ENCODE measurements around the gene SHB. TPM values are rescaled to one million over a fixed set of nuclear protein-coding genes. Genes with fewer than 3 reads are reported as not detected.

SHB gene
- total RNA-seq, 1 donor from 2014 or later, result 16.7 TPM

GRCh38 chr9:37920471-37921167 is 148.4 kb downstream of the SHB start:
- peaks cover 10% of the 10 kb centered on the region for H3K4me1 Mint-ChIP-seq (ENCODE audit: unreplicated experiment)
- peaks cover 9% of the 10 kb centered on the region for H3K36me3 Mint-ChIP-seq (ENCODE audit: unreplicated experiment)
- no peak overlapping the region for H3K4me3 Mint-ChIP-seq (ENCODE audit: unreplicated experiment)
- no peak overlapping the region for H3K27ac Mint-ChIP-seq (ENCODE audit: unreplicated experiment)
- no peak for DNase-seq (ENCODE audit: extremely low spot score, unreplicated experiment)
- TF ChIP-seq, protein P1, sequence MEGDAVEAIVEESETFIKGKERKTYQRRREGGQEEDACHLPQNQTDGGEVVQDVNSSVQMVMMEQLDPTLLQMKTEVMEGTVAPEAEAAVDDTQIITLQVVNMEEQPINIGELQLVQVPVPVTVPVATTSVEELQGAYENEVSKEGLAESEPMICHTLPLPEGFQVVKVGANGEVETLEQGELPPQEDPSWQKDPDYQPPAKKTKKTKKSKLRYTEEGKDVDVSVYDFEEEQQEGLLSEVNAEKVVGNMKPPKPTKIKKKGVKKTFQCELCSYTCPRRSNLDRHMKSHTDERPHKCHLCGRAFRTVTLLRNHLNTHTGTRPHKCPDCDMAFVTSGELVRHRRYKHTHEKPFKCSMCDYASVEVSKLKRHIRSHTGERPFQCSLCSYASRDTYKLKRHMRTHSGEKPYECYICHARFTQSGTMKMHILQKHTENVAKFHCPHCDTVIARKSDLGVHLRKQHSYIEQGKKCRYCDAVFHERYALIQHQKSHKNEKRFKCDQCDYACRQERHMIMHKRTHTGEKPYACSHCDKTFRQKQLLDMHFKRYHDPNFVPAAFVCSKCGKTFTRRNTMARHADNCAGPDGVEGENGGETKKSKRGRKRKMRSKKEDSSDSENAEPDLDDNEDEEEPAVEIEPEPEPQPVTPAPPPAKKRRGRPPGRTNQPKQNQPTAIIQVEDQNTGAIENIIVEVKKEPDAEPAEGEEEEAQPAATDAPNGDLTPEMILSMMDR (IDR thresholded peaks at IDR 0.05), result no peak
- H3K27me3 Mint-ChIP-seq (ENCODE audit: unreplicated experiment), result no peaks in the 10 kb centered on the region
- no peaks in the 10 kb centered on the region for H3K9me3 Mint-ChIP-seq (ENCODE audit: unreplicated experiment)

GRCh38 chr9:37919956-37920335 is 149.1 kb downstream of the SHB start:
- Mint-ChIP-seq H3K27ac (ENCODE audit: unreplicated experiment) (no peak overlapping the region), H3K4me3 (ENCODE audit: unreplicated experiment) (no peak overlapping the region), H3K27me3 (ENCODE audit: unreplicated experiment) (no peaks in the 10 kb centered on the region), H3K36me3 (ENCODE audit: unreplicated experiment) (peaks cover 9% of the 10 kb centered on the region), H3K9me3 (ENCODE audit: unreplicated experiment) (no peaks in the 10 kb centered on the region), H3K4me1 (ENCODE audit: unreplicated experiment) (peaks cover 12% of the 10 kb centered on the region)
- no peak for DNase-seq (ENCODE audit: extremely low spot score, unreplicated experiment)
- TF ChIP-seq, protein P1 (IDR thresholded peaks at IDR 0.05), result no peak

DNA sequence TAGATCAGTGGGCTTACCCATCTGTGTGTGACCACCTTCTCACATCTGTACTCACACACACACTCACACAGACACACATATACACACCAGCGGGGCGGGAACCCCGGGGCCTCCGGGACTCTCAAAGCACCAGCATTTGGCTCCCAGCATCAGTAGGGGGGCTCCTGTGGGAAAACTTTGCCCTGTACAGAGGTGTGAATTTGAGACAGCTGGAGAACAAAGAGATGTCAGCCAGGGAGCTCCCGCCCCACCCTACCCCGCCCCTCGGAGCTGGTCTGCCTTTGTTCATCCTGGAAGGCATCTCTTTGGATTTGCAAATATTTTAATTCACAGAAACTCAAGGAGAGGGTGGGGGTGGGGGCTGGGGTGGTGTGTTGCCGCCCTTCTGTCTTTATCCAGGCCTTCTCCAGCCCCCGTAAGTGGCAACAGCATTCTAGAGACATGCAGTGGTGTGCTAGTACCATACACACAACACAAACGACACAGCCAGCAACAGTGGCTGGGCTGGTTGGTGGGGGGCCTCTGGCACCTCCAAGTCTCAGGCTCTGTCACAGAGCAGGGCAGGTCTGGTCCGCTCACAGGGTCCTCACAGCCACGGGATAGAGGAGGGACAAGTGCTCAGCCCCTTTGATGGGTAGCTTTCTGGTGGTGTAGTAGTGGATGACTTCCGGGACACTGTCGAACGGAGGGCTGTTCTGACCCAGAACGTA is 149.6 kb downstream of the SHB start:
- H3K27me3 Mint-ChIP-seq (ENCODE audit: unreplicated experiment), result no peaks in the 10 kb centered on the region
- peaks cover 12% of the 10 kb centered on the region for H3K4me1 Mint-ChIP-seq (ENCODE audit: unreplicated experiment)
- peaks cover 9% of the 10 kb centered on the region for H3K36me3 Mint-ChIP-seq (ENCODE audit: unreplicated experiment)
- TF ChIP-seq, protein P1 (IDR thresholded peaks at IDR 0.05), result no peak
- no peak overlapping the region for H3K27ac Mint-ChIP-seq (ENCODE audit: unreplicated experiment)
- no peak overlapping the region for H3K4me3 Mint-ChIP-seq (ENCODE audit: unreplicated experiment)
- H3K9me3 Mint-ChIP-seq (ENCODE audit: unreplicated experiment), result no peaks in the 10 kb centered on the region
- DNase-seq (ENCODE audit: extremely low spot score, unreplicated experiment), result no peak

- Mint-ChIP-seq H3K4me3 (ENCODE audit: unreplicated experiment) (no peak overlapping the region), H3K36me3 (ENCODE audit: unreplicated experiment) (peaks cover 9% of the 10 kb centered on the region), H3K4me1 (ENCODE audit: unreplicated experiment) (peaks cover 14% of the 10 kb centered on the region), H3K27ac (ENCODE audit: unreplicated experiment) (no peak overlapping the region), H3K27me3 (ENCODE audit: unreplicated experiment) (no peaks in the 10 kb centered on the region), H3K9me3 (ENCODE audit: unreplicated experiment) (no peaks in the 10 kb centered on the region)
- TF ChIP-seq, protein P1 (IDR thresholded peaks at IDR 0.05), result no peak
- DNase-seq (ENCODE audit: extremely low spot score, unreplicated experiment), result no peak
Observed at GRCh38 chr9:37918665-37919170, 150.3 kb downstream of the SHB start.

Data from osteocyte (in vitro differentiated cells).